Nephron progenitor cell (in vitro differentiated cells): ENCODE results near the gene GJB5.

Source experiments
- DNase-seq: peaks from one replicate; pipeline ENCODE4 v3.0.0; 2021
- H3K27ac Mint-ChIP-seq: 2 replicates; pipeline ENCODE4 v1.8.0; 2021; ENCODE audit warnings: mild to moderate bottlenecking, moderate library complexity, mixed read lengths
- H3K27me3 Mint-ChIP-seq: 2 replicates; pipeline ENCODE4 v1.8.0; 2021; ENCODE audit warnings: mild to moderate bottlenecking, low read depth, mixed read lengths; ENCODE audit not compliant: poor library complexity
- H3K36me3 Mint-ChIP-seq: 2 replicates; pipeline ENCODE4 v1.8.0; 2021; ENCODE audit warnings: low read depth, mixed read lengths
- H3K4me1 Mint-ChIP-seq: 2 replicates; pipeline ENCODE4 v1.8.0; 2021; ENCODE audit warnings: mixed read lengths
- H3K4me3 Mint-ChIP-seq: 2 replicates; pipeline ENCODE4 v1.8.0; 2021; ENCODE audit warnings: mild to moderate bottlenecking, moderate library complexity, mixed read lengths
- H3K9me3 Mint-ChIP-seq: 2 replicates; pipeline ENCODE4 v1.8.0; 2021; ENCODE audit warnings: mild to moderate bottlenecking, moderate library complexity, mixed read lengths
- CTCF ChIP-seq: fragments of 200-600 bp; sonication (generic); IDR thresholded peaks from 2 replicates; pipeline ENCODE4 v1.5.0; 2021; ENCODE audit warnings: antibody characterized with exemption

GJB5 gene

GRCh38 chr1:34712007-34712688 lies 42.7 kb upstream of the GJB5 start:
- DNase-seq: no peak
- Mint-ChIP-seq H3K4me1 (peaks cover 7% of the 10 kb centered on the region), H3K27me3 (peaks cover 33% of the 10 kb centered on the region), H3K27ac (no peak overlapping the region), H3K36me3 (no peaks in the 10 kb centered on the region), H3K9me3 (no peaks in the 10 kb centered on the region), H3K4me3 (no peak overlapping the region)
- TF ChIP-seq CTCF: no peak

- peaks cover 32% of the 10 kb centered on the region for H3K27me3 Mint-ChIP-seq
- no peaks in the 10 kb centered on the region for H3K36me3 Mint-ChIP-seq
- H3K9me3 Mint-ChIP-seq: no peaks in the 10 kb centered on the region
Measured at GRCh38 chr1:34713443-34713842, 41.4 kb upstream of the GJB5 start.

GRCh38 chr1:34714386-34714785 lies 40.5 kb upstream of the GJB5 start:
- no peak for DNase-seq
- H3K27ac Mint-ChIP-seq: no peak overlapping the region
- peaks cover 32% of the 10 kb centered on the region for H3K27me3 Mint-ChIP-seq
- no peak for TF ChIP-seq CTCF
- H3K4me3 Mint-ChIP-seq: no peak overlapping the region
- H3K9me3 Mint-ChIP-seq: no peaks in the 10 kb centered on the region
- no peaks in the 10 kb centered on the region for H3K36me3 Mint-ChIP-seq
- H3K4me1 Mint-ChIP-seq: peaks cover 7% of the 10 kb centered on the region

More at GRCh38 chr1:34713443-34713842, 41.4 kb upstream of the GJB5 start:
- no peak overlapping the region for H3K27ac Mint-ChIP-seq
- H3K4me1 Mint-ChIP-seq: peaks cover 7% of the 10 kb centered on the region
- TF ChIP-seq CTCF: no peak
- no peak for DNase-seq
- no peak overlapping the region for H3K4me3 Mint-ChIP-seq

GRCh38 chr1:34715139-34715538 lies 39.7 kb upstream of the GJB5 start:
- Mint-ChIP-seq H3K9me3 (no peaks in the 10 kb centered on the region), H3K4me3 (no peak overlapping the region), H3K36me3 (no peaks in the 10 kb centered on the region), H3K4me1 (peaks cover 7% of the 10 kb centered on the region), H3K27ac (no peak overlapping the region), H3K27me3 (peaks cover 36% of the 10 kb centered on the region)
- TF ChIP-seq CTCF: no peak
- DNase-seq: no peak

GRCh38 chr1:34721241-34721640 lies 33.6 kb upstream of the GJB5 start:
- peaks cover 56% of the 10 kb centered on the region for H3K27me3 Mint-ChIP-seq
- H3K4me1 Mint-ChIP-seq: no peaks in the 10 kb centered on the region
- H3K4me3 Mint-ChIP-seq: no peak overlapping the region
- H3K9me3 Mint-ChIP-seq: no peaks in the 10 kb centered on the region
- H3K27ac Mint-ChIP-seq: no peak overlapping the region
- DNase-seq: no peak
- no peak for TF ChIP-seq CTCF
- H3K36me3 Mint-ChIP-seq: no peaks in the 10 kb centered on the region
